Adrenal gland (tissue), 5 donors: Measurements from ENCODE around the gene SCN4A.

ENCODE experiments used
- POLR2A ChIP-seq, 2 donors: fragments of 450-650 bp; IDR thresholded peaks; one replicate each; pipeline ENCODE4 v1.6.1; 2017; ENCODE audit warnings: antibody characterized with exemption in 2 of 2, mild to moderate bottlenecking in 2 of 2, moderate library complexity in 1 of 2
- TF ChIP-seq, protein P1 (sequence below), 6 experiments: fragments of 450-650 bp in 4 of 6; fragments of 200-600 bp in 2 of 6; sonication (generic) in 1 of 6; IDR thresholded peaks; 1 replicate in 5 of 6; 2 replicates in 1 of 6; pipeline versions ENCODE4 v1.5.1 to v1.8.0; 2016 to 2021; ENCODE audit warnings: antibody characterized with exemption in 6 of 6, mild to moderate bottlenecking in 2 of 6, moderate library complexity in 1 of 6
- donor health status: DM: no; HTN: no; CAD: no.

DNA sequence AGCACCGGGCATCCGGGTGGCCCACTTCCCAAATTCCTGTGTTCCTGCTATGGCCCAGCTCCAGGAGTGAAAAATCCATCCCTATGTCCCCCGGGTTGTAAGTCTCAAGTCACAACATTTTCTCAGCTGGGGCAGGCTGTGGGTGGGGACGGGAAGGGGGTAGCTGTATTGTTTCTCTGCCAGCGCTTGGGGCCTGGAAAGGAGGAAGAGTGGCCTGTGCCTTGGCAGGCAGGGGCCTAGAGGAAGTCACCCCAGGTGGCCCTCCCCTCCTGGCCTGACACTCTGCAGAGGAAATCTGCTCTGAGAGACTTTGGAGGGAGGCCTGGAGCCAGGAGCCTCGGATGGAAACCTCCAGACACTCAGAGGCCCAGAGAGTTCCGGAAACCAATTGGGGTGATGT lies 10.6 kb upstream of the SCN4A start:
- no peak for TF ChIP-seq POLR2A (IDR thresholded peaks at IDR 0.05)
- TF ChIP-seq, protein P1, sequence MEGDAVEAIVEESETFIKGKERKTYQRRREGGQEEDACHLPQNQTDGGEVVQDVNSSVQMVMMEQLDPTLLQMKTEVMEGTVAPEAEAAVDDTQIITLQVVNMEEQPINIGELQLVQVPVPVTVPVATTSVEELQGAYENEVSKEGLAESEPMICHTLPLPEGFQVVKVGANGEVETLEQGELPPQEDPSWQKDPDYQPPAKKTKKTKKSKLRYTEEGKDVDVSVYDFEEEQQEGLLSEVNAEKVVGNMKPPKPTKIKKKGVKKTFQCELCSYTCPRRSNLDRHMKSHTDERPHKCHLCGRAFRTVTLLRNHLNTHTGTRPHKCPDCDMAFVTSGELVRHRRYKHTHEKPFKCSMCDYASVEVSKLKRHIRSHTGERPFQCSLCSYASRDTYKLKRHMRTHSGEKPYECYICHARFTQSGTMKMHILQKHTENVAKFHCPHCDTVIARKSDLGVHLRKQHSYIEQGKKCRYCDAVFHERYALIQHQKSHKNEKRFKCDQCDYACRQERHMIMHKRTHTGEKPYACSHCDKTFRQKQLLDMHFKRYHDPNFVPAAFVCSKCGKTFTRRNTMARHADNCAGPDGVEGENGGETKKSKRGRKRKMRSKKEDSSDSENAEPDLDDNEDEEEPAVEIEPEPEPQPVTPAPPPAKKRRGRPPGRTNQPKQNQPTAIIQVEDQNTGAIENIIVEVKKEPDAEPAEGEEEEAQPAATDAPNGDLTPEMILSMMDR (IDR thresholded peaks at IDR 0.05) = no peak
